Liver (tissue), 9 donors: ENCODE data around the gene SLIT1. TPM values are rescaled to one million over a fixed set of nuclear protein-coding genes. Genes with fewer than 3 reads are reported as not detected.

ENCODE experiments used
- DNase-seq: peaks from one replicate; pipeline ENCODE4 v3.0.0-alpha.2; 2017; ENCODE audit warnings: low spot score
- H3K27ac ChIP-seq, 2 donors: one replicate each; pipeline ENCODE4 v1.7.0; 2013; ENCODE audit warnings: inconsistent platforms in 2 of 2, low read length in 2 of 2, control low read depth in 1 of 2, low read depth in 1 of 2, mild to moderate bottlenecking in 1 of 2
- H3K27me3 ChIP-seq, 4 donors: one replicate each; pipeline versions ENCODE4 v1.6.1 to v1.7.0; 2013; ENCODE audit warnings: low read length in 3 of 4, inconsistent platforms in 1 of 4, mild to moderate bottlenecking in 1 of 4, moderate library complexity in 1 of 4; ENCODE audit not compliant: control insufficient read depth in 4 of 4, insufficient read depth in 4 of 4
- H3K36me3 ChIP-seq, 4 donors: one replicate each; pipeline versions ENCODE4 v1.6.1 to v1.7.0; 2013; ENCODE audit warnings: low read length in 3 of 4, mild to moderate bottlenecking in 3 of 4, low read depth in 1 of 4, moderate library complexity in 1 of 4; ENCODE audit not compliant: control insufficient read depth in 4 of 4, insufficient read depth in 3 of 4
- H3K4me1 ChIP-seq, 4 donors: one replicate each; pipeline versions ENCODE4 v1.6.1 to v1.7.0; 2013; ENCODE audit warnings: low read length in 3 of 4, mild to moderate bottlenecking in 3 of 4, moderate library complexity in 1 of 4; ENCODE audit not compliant: control insufficient read depth in 4 of 4, insufficient read depth in 4 of 4
- H3K4me3 ChIP-seq, 3 donors: one replicate each; pipeline versions ENCODE4 v1.6.1 to v1.7.0; 2013; ENCODE audit warnings: low read length in 3 of 3, control low read depth in 1 of 3, low read depth in 1 of 3, mild to moderate bottlenecking in 1 of 3
- H3K9ac ChIP-seq, 2 donors: one replicate each; pipeline ENCODE4 v1.7.0; 2013; ENCODE audit warnings: low read length in 2 of 2, mild to moderate bottlenecking in 2 of 2, moderate library complexity in 2 of 2, control low read depth in 1 of 2, low read depth in 1 of 2
- H3K9me3 ChIP-seq, 4 donors: one replicate each; pipeline versions ENCODE4 v1.6.1 to v1.7.0; 2013; ENCODE audit warnings: low read length in 3 of 4; ENCODE audit not compliant: control insufficient read depth in 4 of 4
- ATF3 ChIP-seq: IDR thresholded peaks from 2 replicates; pipeline ENCODE4 v1.6.1; 2016; ENCODE audit warnings: antibody characterized with exemption
- CTCF ChIP-seq: fragments of 150-350 bp; IDR thresholded peaks from 2 replicates; pipeline ENCODE4 v1.5.1; 2017; ENCODE audit warnings: improper control_type of control experiment, low read depth, low read length; ENCODE audit not compliant: missing input control
- EGR1 ChIP-seq, 2 donors: IDR thresholded peaks; 2 replicates each; pipeline ENCODE4 v1.6.1; 2016 to 2018; ENCODE audit warnings: antibody characterized with exemption in 2 of 2, low read depth in 2 of 2
- FOXA1 ChIP-seq: IDR thresholded peaks from 2 replicates; pipeline ENCODE4 v1.6.1; 2016; ENCODE audit warnings: antibody characterized with exemption
- FOXA2 ChIP-seq: IDR thresholded peaks from 2 replicates; pipeline ENCODE4 v1.6.1; 2016; ENCODE audit warnings: antibody characterized with exemption
- GABPA ChIP-seq, 2 donors: IDR thresholded peaks in 1 of 2; conservative IDR thresholded peaks in 1 of 2; 2 replicates each; pipeline ENCODE4 v1.6.1; 2016; ENCODE audit warnings: antibody characterized with exemption in 2 of 2, mild to moderate bottlenecking in 1 of 2, moderate library complexity in 1 of 2
- HNF4A ChIP-seq, 2 donors: conservative IDR thresholded peaks; 2 replicates each; pipeline ENCODE4 v1.6.1; 2016; ENCODE audit warnings: antibody characterized with exemption in 2 of 2, mild to moderate bottlenecking in 2 of 2
- HNF4G ChIP-seq: IDR thresholded peaks from 2 replicates; pipeline ENCODE4 v1.6.1; 2016; ENCODE audit warnings: antibody characterized with exemption
- JUND ChIP-seq, 2 donors: IDR thresholded peaks; 2 replicates each; pipeline ENCODE4 v1.6.1; 2016; ENCODE audit warnings: antibody characterized with exemption in 2 of 2
- MAX ChIP-seq: IDR thresholded peaks from 2 replicates; pipeline ENCODE4 v1.6.1; 2016; ENCODE audit warnings: antibody characterized with exemption
- NR2F2 ChIP-seq: IDR thresholded peaks from 2 replicates; pipeline ENCODE4 v1.6.1; 2016; ENCODE audit warnings: antibody characterized with exemption
- RAD21 ChIP-seq, 2 donors: IDR thresholded peaks; 2 replicates each; pipeline ENCODE4 v1.6.1; 2016; ENCODE audit warnings: antibody characterized with exemption in 2 of 2, mild to moderate bottlenecking in 2 of 2
- REST ChIP-seq: IDR thresholded peaks from 2 replicates; pipeline ENCODE4 v1.6.1; 2016; ENCODE audit warnings: antibody characterized with exemption, mild to moderate bottlenecking
- RXRA ChIP-seq, 2 donors: IDR thresholded peaks; 2 replicates each; pipeline ENCODE4 v1.6.1; 2017 to 2018; ENCODE audit warnings: antibody characterized with exemption in 2 of 2, mild to moderate bottlenecking in 1 of 2
- SP1 ChIP-seq: IDR thresholded peaks from 2 replicates; pipeline ENCODE4 v1.6.1; 2018; ENCODE audit warnings: antibody characterized with exemption, mild to moderate bottlenecking
- TAF1 ChIP-seq: conservative IDR thresholded peaks from 2 replicates; pipeline ENCODE4 v1.6.1; 2016; ENCODE audit warnings: antibody characterized with exemption, mild to moderate bottlenecking
- YY1 ChIP-seq: IDR thresholded peaks from 2 replicates; pipeline ENCODE4 v1.6.1; 2016; ENCODE audit warnings: antibody characterized with exemption, mild to moderate bottlenecking
- ZBTB33 ChIP-seq: IDR thresholded peaks from 2 replicates; pipeline ENCODE4 v1.6.1; 2016; ENCODE audit warnings: antibody characterized with exemption
- WGBS: extraction: QIAGEN DNeasy Blood & Tissue Kit; methylation state at CpG from one replicate; pipeline ENCODE4 v1.1.7; 2013; 5-methylcytosine and 5-hydroxymethylcytosine counted together
- polyA plus RNA-seq, 2 donors: library from polyadenylated mRNA; stranded (reverse) in 1 of 2; unstranded in 1 of 2; fragments of 200-250 nt in 1 of 2; fragments of >200 nt in 1 of 2; fragmentation: Nextera tagmentation in 1 of 2; extraction: Ambion mirVana in 1 of 2; gene quantifications; one replicate each; pipeline versions ENCODE4 v1.2.1 to v1.2.3, GENCODE V29; 2013 to 2015
- total RNA-seq, 2 donors: library from RNA; depleted of rRNA; stranded (reverse); fragments of >200 nt; gene quantifications; one replicate each; pipeline ENCODE4 v1.2.3, GENCODE V29; 2014
- donor health status: healthy.
- donor health status: healthy.
- donor health status: healthy.
- donor health status: healthy.
- donor health status: healthy.

Gene SLIT1
- total and polyA plus RNA-seq, 4 donors: under 0.01 to 0.14 (median 0.06) TPM

GRCh38 chr10:97229322-97230015 is 43.7 kb upstream of the SLIT1 start:
- no peak overlapping the region for H3K4me3 ChIP-seq
- H3K9ac ChIP-seq: no peak overlapping the region
- no peaks in the 10 kb centered on the region for H3K9me3 ChIP-seq
- H3K36me3 ChIP-seq: peaks cover 0 to under 1% (median 0%) of the 10 kb centered on the region in 4 donors
- H3K27ac ChIP-seq: no peak overlapping the region
- no peaks in the 10 kb centered on the region for H3K27me3 ChIP-seq
- peaks cover 0 to 23% (median 17%) of the 10 kb centered on the region in 4 donors for H3K4me1 ChIP-seq
- 93% methylated on average over 1 of the region's 1 CpG for WGBS
- no peak for DNase-seq
- TF ChIP-seq RXRA (IDR thresholded peaks at IDR 0.05) (no peak), NR2F2 (no peak), EGR1 (IDR thresholded peaks at IDR 0.05; ENCODE audit: low read depth in 2 of 2) (no peak), ATF3 (no peak), MAX (no peak), FOXA1 (no peak), HNF4G (no peak), YY1 (no peak), GABPA (IDR thresholded peaks at IDR 0.05 in 1 of 2, conservative IDR thresholded peaks at IDR 0.05 in 1 of 2) (no peak), SP1 (no peak), JUND (IDR thresholded peaks at IDR 0.05) (no peak), HNF4A (conservative IDR thresholded peaks at IDR 0.05) (no peak), RAD21 (IDR thresholded peaks at IDR 0.05) (no peak), TAF1 (no peak), ZBTB33 (no peak), CTCF (no peak), FOXA2 (no peak), REST (no peak)
